Keratinocyte (primary cell): ENCODE measurements around the gene AGMAT.

ENCODE experiments used
- CTCF ChIP-seq, 3 experiments: IDR thresholded peaks in 1 of 3; conservative IDR thresholded peaks in 1 of 3; optimal IDR thresholded peaks in 1 of 3; 2 replicates in 2 of 3; 3 replicates in 1 of 3; pipeline versions ENCODE3 to v1.5.1; 2011; ENCODE audit warnings: low read length in 3 of 3, mild to moderate bottlenecking in 3 of 3, moderate library complexity in 2 of 3, control low read depth in 1 of 3, inconsistent platforms in 1 of 3; ENCODE audit not compliant: insufficient read depth in 2 of 3; ENCODE audit errors: extremely low read depth in 1 of 3
- EZH2 ChIP-seq: IDR thresholded peaks from one replicate; pipeline ENCODE4 v1.6.1; 2012; ENCODE audit warnings: inconsistent platforms, mild to moderate bottlenecking, low read length, moderate library complexity

DNA sequence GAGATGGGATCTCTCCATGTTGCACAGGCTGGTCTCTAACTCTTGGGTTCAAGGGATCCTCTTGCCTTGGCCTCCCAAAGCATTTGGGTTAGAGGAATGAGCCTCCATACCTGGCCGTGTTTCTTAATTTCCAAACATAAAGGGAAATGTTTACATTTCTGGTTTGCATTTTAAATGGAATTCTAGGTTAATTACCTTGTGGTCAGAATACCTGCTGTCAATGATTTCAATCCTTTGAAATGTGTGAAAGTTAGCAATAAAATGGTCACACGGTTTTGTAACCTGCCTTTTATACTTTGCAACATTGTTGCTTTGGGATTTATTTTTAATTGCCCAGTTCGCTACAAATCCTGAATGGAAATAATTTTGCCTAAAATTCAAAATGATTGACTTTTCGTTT is 26.3 kb downstream of the AGMAT start:
- TF ChIP-seq CTCF (optimal IDR thresholded peaks at IDR 0.05 in 1 of 3, IDR thresholded peaks at IDR 0.05 in 1 of 3, conservative IDR thresholded peaks at IDR 0.05 in 1 of 3; ENCODE audit: extremely low read depth in 1 of 3, insufficient read depth in 2 of 3, low read length in 3 of 3) (no peak), EZH2 (no peak)
